Measurements from ENCODE around the gene APBA2. TPM values are rescaled to one million over a fixed set of nuclear protein-coding genes. Genes with fewer than 3 reads are reported as not detected.

The APBA2 gene
- total RNA-seq, 1 donor from 2014 or later, result 35.8 TPM

DNA sequence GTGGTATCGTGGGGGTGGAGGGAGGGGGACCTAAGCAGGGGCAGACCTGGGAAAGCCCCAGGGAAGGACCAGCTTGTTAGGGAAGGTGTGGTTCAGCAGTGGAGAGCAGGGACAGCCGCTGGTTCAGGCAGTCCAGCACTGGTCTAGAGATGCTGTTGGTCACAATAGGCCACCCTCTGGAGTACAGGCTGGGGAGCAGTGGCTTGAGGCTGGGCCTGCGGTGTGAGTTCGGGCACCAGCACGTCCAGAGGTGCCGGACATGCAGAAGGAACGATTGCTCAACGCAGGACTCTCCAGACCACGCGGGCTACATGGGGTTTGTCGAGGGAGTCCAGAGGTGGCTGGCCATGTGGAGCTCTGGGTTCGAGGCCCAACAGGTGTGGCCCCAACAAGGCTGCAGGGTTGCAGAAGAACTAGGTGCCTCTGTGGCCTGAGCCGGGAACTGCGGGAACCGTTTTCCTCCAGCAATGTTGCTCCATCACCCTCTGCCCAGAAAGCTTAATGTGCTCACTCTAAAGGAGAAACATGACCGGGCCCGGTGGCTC, 143.9 kb downstream of the APBA2 start:
- Mint-ChIP-seq H3K4me1 (peaks cover 3% of the 10 kb centered on the region), H3K9me3 (peaks cover 35% of the 10 kb centered on the region), H3K4me3 (no peak overlapping the region), H3K36me3 (peaks cover 36% of the 10 kb centered on the region), H3K27ac (no peak overlapping the region), H3K27me3 (ENCODE audit: insufficient read depth, low read depth) (peaks cover 3% of the 10 kb centered on the region)
- no peaks in the 10 kb centered on the region for H4K20me1 ChIP-seq (ENCODE audit: low read depth)
- H3K9me3 ChIP-seq (ENCODE audit: low read depth), result no peaks in the 10 kb centered on the region
- no peak overlapping the region for H2AFZ ChIP-seq (replicated peaks)
- H3K9ac ChIP-seq, result no peak overlapping the region
- H3K79me2 ChIP-seq (ENCODE audit: low read depth), result peaks cover 6% of the 10 kb centered on the region
- TF ChIP-seq CTCF (IDR thresholded peaks at IDR 0.05) (no peak), EZH2 (IDR thresholded peaks at IDR 0.05) (no peak), EZH2phosphoT487 (IDR thresholded peaks at IDR 0.05) (no peak)
- no peaks in the 10 kb centered on the region for H3K4me1 ChIP-seq
- no peaks in the 10 kb centered on the region for H3K27me3 ChIP-seq
- DNase-seq (ENCODE audit: low spot score), result no peak
- H3F3A ChIP-seq (ENCODE audit: low read depth), result no peaks in the 10 kb centered on the region
- no peak overlapping the region for H3K4me2 ChIP-seq
- no peak overlapping the region for H3K4me3 ChIP-seq
- no peaks in the 10 kb centered on the region for H3K36me3 ChIP-seq
- H3K27ac ChIP-seq, result no peak overlapping the region

DNA sequence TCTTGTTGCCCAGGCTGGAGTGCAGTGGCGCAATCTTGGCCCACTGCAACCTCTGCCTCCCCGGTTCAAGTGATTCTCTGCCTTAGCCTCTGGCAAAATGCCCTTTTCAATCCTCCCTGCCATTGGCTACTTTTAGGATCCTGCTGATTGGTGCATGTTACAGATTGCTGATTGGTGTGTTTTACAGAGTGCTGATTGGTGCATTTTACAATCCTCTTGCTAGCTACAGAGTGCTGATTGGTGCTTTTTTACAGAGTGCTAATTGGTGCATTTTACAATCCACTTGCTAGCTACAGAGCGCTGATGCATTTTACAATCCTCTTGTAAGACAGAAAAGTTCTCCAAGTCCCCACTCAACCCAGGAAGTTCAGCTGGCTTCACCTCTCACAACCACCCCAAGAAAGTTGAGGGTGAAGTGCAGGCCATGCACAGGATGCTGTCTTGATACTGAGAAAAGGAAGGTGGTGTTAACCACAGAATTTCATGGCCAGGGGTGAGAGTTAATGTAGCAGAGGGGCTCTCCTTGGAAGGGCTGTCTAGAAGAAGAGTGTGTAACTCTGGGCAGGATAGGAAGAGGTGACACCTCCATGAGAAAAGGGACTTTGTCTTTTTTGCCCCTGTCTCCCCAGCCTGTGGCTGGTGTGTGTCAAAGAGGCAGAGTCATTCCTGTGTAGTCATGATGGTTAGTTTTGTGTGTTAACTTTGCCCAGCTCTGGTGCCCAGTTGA, 145.9 kb downstream of the APBA2 start:
- peaks cover 11% of the 10 kb centered on the region for H3K4me1 Mint-ChIP-seq
- peak overlapping the region; percentile 36 for H3K4me3 Mint-ChIP-seq
- no peak overlapping the region for H3K4me3 ChIP-seq
- H3K27ac Mint-ChIP-seq, result no peak overlapping the region
- TF ChIP-seq EZH2 (IDR thresholded peaks at IDR 0.05), result no peak
- no peak for TF ChIP-seq CTCF (IDR thresholded peaks at IDR 0.05)
- TF ChIP-seq EZH2phosphoT487 (IDR thresholded peaks at IDR 0.05), result no peak
- no peak for DNase-seq (ENCODE audit: low spot score)
- no peaks in the 10 kb centered on the region for H3K4me1 ChIP-seq
- peaks cover 28% of the 10 kb centered on the region for H3K9me3 Mint-ChIP-seq
- H3K9me3 ChIP-seq (ENCODE audit: low read depth), result no peaks in the 10 kb centered on the region
- no peaks in the 10 kb centered on the region for H4K20me1 ChIP-seq (ENCODE audit: low read depth)
- no peak overlapping the region for H3K27ac ChIP-seq
- no peaks in the 10 kb centered on the region for H3F3A ChIP-seq (ENCODE audit: low read depth)
- H3K9ac ChIP-seq, result no peak overlapping the region
- no peaks in the 10 kb centered on the region for H3K27me3 ChIP-seq
- H3K36me3 Mint-ChIP-seq, result peaks cover 31% of the 10 kb centered on the region
- H3K27me3 Mint-ChIP-seq (ENCODE audit: insufficient read depth, low read depth), result peaks cover 3% of the 10 kb centered on the region
- H3K36me3 ChIP-seq, result no peaks in the 10 kb centered on the region
- no peak overlapping the region for H2AFZ ChIP-seq (replicated peaks)
- H3K79me2 ChIP-seq (ENCODE audit: low read depth), result peaks cover 6% of the 10 kb centered on the region
- H3K4me2 ChIP-seq, result no peak overlapping the region

DNA sequence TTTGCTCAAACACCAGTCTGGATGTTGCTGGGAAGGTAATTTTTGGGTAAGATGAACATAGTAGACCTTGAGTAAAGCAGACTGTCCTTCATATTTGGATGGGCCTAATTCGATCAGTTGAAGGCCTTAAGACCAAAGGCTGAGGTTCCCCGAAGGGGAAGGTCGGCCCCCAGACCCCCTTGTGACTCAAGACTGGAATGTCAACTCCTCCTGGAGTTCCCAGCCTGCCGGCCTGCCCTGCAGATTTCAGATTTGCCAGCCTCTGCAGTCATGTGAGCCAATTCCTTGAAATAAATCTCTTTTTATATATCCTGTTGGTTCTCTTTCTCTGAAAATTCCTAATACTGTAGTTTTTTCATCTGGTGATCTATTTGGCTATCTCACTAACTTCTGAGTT, 146.5 kb downstream of the APBA2 start:
- Histone ChIP-seq H2AFZ (replicated peaks) (no peak overlapping the region), H3K36me3 (no peaks in the 10 kb centered on the region), H3K4me2 (no peak overlapping the region), H3K79me2 (ENCODE audit: low read depth) (peaks cover 6% of the 10 kb centered on the region), H3K9me3 (ENCODE audit: low read depth) (no peaks in the 10 kb centered on the region), H3K27ac (no peak overlapping the region), H3F3A (ENCODE audit: low read depth) (no peaks in the 10 kb centered on the region), H3K4me3 (no peak overlapping the region), H3K9ac (no peak overlapping the region), H3K4me1 (no peaks in the 10 kb centered on the region), H3K27me3 (no peaks in the 10 kb centered on the region), H4K20me1 (ENCODE audit: low read depth) (no peaks in the 10 kb centered on the region)
- Mint-ChIP-seq H3K27ac (no peak overlapping the region), H3K36me3 (peaks cover 27% of the 10 kb centered on the region), H3K4me1 (peaks cover 11% of the 10 kb centered on the region), H3K9me3 (peaks cover 26% of the 10 kb centered on the region), H3K27me3 (ENCODE audit: insufficient read depth, low read depth) (peaks cover 3% of the 10 kb centered on the region), H3K4me3 (no peak overlapping the region)
- no peak for DNase-seq (ENCODE audit: low spot score)
- no peak for TF ChIP-seq CTCF (IDR thresholded peaks at IDR 0.05)
- no peak for TF ChIP-seq EZH2phosphoT487 (IDR thresholded peaks at IDR 0.05)
- TF ChIP-seq EZH2 (IDR thresholded peaks at IDR 0.05), result no peak
